Upper lobe of left lung (tissue), 6 donors: Measurements from ENCODE around the gene DLX3. TPM values are rescaled to one million over a fixed set of nuclear protein-coding genes. Genes with fewer than 3 reads are reported as not detected.
A peak's percentile ranks its signal among the peaks of the same experiment; 100 is the strongest.

ENCODE experiments used
- ATAC-seq, 2 donors: fragments of 200-7000 bp; cut with Tn5 transposase; one replicate each; pipeline ENCODE4 v1.9.1; 2022; ENCODE audit warnings: mild to moderate bottlenecking in 2 of 2, moderate library complexity in 2 of 2; ENCODE audit not compliant: low FRiP score in 2 of 2
- DNase-seq, 2 donors: peaks; one replicate each; pipeline ENCODE4 v3.0.0-alpha.2; 2019 to 2020
- H3K27ac ChIP-seq, 4 donors: fragments of 200-600 bp; sonication (generic); one replicate each; pipeline ENCODE4 v1.5.1; 2016 to 2019
- H3K27me3 ChIP-seq, 4 donors: fragments of 200-600 bp; sonication (generic); one replicate each; pipeline ENCODE4 v1.5.1; 2017 to 2019
- H3K36me3 ChIP-seq, 4 donors: fragments of 200-600 bp; sonication (generic); one replicate each; pipeline ENCODE4 v1.5.1; 2016 to 2019
- H3K4me1 ChIP-seq, 4 donors: fragments of 200-600 bp; sonication (generic); one replicate each; pipeline ENCODE4 v1.5.1; 2018 to 2019
- H3K4me3 ChIP-seq, 4 donors: fragments of 200-600 bp; sonication (generic); one replicate each; pipeline ENCODE4 v1.5.1; 2017 to 2019; ENCODE audit warnings: mild to moderate bottlenecking in 2 of 4, moderate library complexity in 1 of 4
- H3K9me3 ChIP-seq, 4 donors: fragments of 200-600 bp; sonication (generic); one replicate each; pipeline ENCODE4 v1.5.1; 2018 to 2019
- EP300 ChIP-seq, 4 donors: sonication (generic); formaldehyde crosslinking; IDR thresholded peaks; one replicate each; pipeline ENCODE4 v1.5.1; 2017; ENCODE audit warnings: antibody characterized with exemption in 4 of 4, control low read depth in 2 of 4
- POLR2A ChIP-seq, 4 donors: fragments of 450-650 bp; IDR thresholded peaks; one replicate each; pipeline ENCODE4 v1.5.1; 2016 to 2017; ENCODE audit warnings: antibody characterized with exemption in 4 of 4, mild to moderate bottlenecking in 2 of 4
- POLR2AphosphoS5 ChIP-seq, 2 donors: sonication (generic); formaldehyde crosslinking; IDR thresholded peaks; one replicate each; pipeline ENCODE4 v1.5.1; 2017; ENCODE audit warnings: antibody characterized with exemption in 2 of 2
- WGBS, 2 donors: methylation state at CpG; one replicate each; pipeline ENCODE4 v1.1.5; 2017 to 2018; 5-methylcytosine and 5-hydroxymethylcytosine counted together
- total RNA-seq, 6 donors: library from RNA; depleted of rRNA in 4 of 6; stranded (reverse); fragments of >200 nt in 4 of 6; gene quantifications; one replicate each; pipeline versions ENCODE4 v1.1.0 to v1.2.1, GENCODE V29; 2016 to 2021
- TF ChIP-seq, protein P1 (sequence below), 6 experiments: fragments of 450-650 bp in 4 of 6; fragments of 200-600 bp in 2 of 6; sonication (generic) in 2 of 6; IDR thresholded peaks; one replicate each; pipeline ENCODE4 v1.5.1; 2016 to 2019; ENCODE audit warnings: antibody characterized with exemption in 6 of 6
- donor health status: DM: no; HTN: no; CAD: no; lungs with moderate emphysema.
- donor health status: DM: no; HTN: yes; CAD: no; lungs with severe emphysema.

The DLX3 gene
- total RNA-seq, 6 donors from 2014 or later, result 0.20 to 0.91 (median 0.54) TPM; not detected in 2

GRCh38 chr17:49996121-49996494 is 1.1 kb upstream of the DLX3 start:
- no peaks in the 10 kb centered on the region for H3K36me3 ChIP-seq
- H3K4me3 ChIP-seq, result no peak overlapping the region
- WGBS, 2 donors, result 48 to 51% methylated on average over 6 to 7 of the region's 7 CpGs
- peaks cover 0 to 51% (median 28%) of the 10 kb centered on the region in 4 donors for H3K27me3 ChIP-seq
- H3K27ac ChIP-seq, result no peak overlapping the region
- TF ChIP-seq EP300 (IDR thresholded peaks at IDR 0.05) (no peak), POLR2AphosphoS5 (IDR thresholded peaks at IDR 0.05) (no peak), POLR2A (IDR thresholded peaks at IDR 0.05) (no peak)
- TF ChIP-seq, protein P1, sequence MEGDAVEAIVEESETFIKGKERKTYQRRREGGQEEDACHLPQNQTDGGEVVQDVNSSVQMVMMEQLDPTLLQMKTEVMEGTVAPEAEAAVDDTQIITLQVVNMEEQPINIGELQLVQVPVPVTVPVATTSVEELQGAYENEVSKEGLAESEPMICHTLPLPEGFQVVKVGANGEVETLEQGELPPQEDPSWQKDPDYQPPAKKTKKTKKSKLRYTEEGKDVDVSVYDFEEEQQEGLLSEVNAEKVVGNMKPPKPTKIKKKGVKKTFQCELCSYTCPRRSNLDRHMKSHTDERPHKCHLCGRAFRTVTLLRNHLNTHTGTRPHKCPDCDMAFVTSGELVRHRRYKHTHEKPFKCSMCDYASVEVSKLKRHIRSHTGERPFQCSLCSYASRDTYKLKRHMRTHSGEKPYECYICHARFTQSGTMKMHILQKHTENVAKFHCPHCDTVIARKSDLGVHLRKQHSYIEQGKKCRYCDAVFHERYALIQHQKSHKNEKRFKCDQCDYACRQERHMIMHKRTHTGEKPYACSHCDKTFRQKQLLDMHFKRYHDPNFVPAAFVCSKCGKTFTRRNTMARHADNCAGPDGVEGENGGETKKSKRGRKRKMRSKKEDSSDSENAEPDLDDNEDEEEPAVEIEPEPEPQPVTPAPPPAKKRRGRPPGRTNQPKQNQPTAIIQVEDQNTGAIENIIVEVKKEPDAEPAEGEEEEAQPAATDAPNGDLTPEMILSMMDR (IDR thresholded peaks at IDR 0.05), result no peak
- ATAC-seq, result no peak
- no peak for DNase-seq
- H3K4me1 ChIP-seq, result peaks cover 33 to 53% (median 38%) of the 10 kb centered on the region in 4 donors
- no peaks in the 10 kb centered on the region for H3K9me3 ChIP-seq

DNA sequence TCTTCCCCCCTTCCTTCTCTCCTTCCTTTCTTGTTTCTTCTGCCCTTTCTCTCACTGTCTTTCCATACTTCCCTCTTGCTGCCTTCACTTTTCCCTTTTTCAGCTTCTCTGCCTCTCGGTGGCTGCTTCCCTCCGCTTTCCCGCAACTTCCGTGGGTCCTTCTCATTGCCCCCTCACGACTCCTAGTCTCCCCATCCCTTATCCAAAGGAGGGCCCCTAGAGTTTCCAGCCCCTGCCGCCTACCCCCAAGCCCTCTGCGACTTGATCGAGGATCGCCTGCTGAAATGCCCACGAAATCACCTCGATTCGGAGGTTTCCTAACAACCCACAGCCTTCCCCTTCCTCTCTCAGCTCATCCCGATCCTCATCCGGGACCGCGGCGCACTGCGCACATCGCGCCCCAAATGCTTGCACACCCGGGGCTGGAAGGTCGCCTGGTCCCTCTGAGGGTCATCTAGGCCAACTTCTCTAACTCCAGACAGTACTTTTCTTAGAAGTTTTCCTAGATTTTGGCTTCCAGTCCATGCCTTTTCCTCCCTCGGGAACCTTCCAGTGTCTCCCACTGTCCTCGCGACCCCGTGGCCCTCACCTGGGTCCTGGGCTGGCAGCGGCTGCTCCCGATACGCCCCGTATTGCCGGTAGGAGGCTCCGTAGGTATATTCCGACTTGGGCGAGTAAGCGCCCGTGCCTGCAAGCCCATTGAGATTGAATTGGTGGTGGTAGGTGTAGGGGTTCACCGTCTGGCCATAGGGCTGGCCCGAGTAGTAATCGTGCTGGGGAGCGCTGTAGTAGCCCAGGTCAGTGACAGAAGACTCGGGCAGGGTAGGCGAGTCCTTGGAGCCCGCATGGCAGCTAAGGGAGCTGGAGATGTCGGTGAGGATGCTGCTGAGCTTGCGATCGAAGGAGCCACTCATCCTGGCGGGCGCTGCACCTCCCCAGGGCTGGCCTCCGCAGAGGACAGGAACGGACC is 654 bp downstream of the DLX3 start:
- peak in 1 of 2 donors; percentile 1 for ATAC-seq

DNA sequence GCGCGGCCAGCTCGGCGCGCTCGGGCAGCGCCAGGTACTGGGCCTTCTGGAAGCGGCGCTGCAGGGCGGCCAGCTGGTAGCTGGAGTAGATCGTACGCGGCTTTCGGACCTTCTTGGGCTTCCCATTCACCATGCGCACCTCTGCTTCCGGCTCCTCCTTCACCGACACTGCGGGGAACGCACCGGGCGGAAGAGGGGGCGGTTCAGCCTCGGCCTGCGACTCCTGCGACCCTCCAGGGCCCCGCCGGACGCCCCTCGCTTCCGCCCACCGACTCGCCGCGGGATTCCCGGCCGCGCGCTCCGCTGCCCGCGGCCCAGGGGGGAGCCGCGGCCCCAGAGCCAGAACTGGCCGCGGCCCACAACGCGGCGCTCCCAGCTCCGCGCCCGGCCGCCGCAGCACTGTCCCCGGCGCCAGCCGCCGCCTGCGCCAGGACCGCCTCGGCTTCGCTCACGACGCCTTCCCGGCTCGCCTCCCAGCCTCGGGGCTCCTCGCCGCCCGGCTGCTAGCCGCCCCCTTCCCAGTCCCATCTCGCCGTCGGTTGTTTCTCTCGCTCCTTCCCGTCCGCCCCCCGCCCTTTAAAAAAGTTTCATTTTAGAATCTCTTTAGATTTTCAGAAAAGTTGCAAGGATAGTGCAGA is 1.5 kb downstream of the DLX3 start:
- H3K27me3 ChIP-seq, result peaks cover 0 to 51% (median 25%) of the 10 kb centered on the region in 4 donors
- H3K4me3 ChIP-seq, result peak overlapping the region in 3 of 4 donors; percentile 47 to 57 (median 52)
- no peaks in the 10 kb centered on the region for H3K9me3 ChIP-seq
- H3K36me3 ChIP-seq, result no peaks in the 10 kb centered on the region
- peaks cover 33 to 53% (median 38%) of the 10 kb centered on the region in 4 donors for H3K4me1 ChIP-seq
- ATAC-seq, result peak in 1 of 2 donors; percentile 54
- H3K27ac ChIP-seq, result no peak overlapping the region
- WGBS, 2 donors, result 1% methylated on average over 19 to 51 of the region's 77 CpGs
- DNase-seq, result peak; percentile 48 to 88
- no peak for TF ChIP-seq EP300 (IDR thresholded peaks at IDR 0.05)
- TF ChIP-seq, protein P1 (IDR thresholded peaks at IDR 0.05), result peak in 1 of 6 experiments; percentile 5
- TF ChIP-seq POLR2A (IDR thresholded peaks at IDR 0.05), result peak in 1 of 4 donors; percentile 19

More for the DNA sequence above, 654 bp downstream of the DLX3 start:
- no peak for TF ChIP-seq POLR2A (IDR thresholded peaks at IDR 0.05)
- no peak for TF ChIP-seq EP300 (IDR thresholded peaks at IDR 0.05)
- TF ChIP-seq POLR2AphosphoS5 (IDR thresholded peaks at IDR 0.05), result no peak
- TF ChIP-seq, protein P1 (IDR thresholded peaks at IDR 0.05), result no peak
- DNase-seq, result peak in 1 of 2 donors; percentile 76
- Histone ChIP-seq H3K27ac (peak overlapping the region in 1 of 4 donors; percentile 18), H3K4me3 (peak overlapping the region in 3 of 4 donors; percentile 47 to 57 (median 52)), H3K27me3 (peaks cover 0 to 51% (median 25%) of the 10 kb centered on the region in 4 donors), H3K9me3 (no peaks in the 10 kb centered on the region), H3K36me3 (no peaks in the 10 kb centered on the region), H3K4me1 (peaks cover 33 to 53% (median 38%) of the 10 kb centered on the region in 4 donors)
- WGBS, 2 donors, result 5 to 6% methylated on average over 28 to 49 of the region's 50 CpGs

DNA sequence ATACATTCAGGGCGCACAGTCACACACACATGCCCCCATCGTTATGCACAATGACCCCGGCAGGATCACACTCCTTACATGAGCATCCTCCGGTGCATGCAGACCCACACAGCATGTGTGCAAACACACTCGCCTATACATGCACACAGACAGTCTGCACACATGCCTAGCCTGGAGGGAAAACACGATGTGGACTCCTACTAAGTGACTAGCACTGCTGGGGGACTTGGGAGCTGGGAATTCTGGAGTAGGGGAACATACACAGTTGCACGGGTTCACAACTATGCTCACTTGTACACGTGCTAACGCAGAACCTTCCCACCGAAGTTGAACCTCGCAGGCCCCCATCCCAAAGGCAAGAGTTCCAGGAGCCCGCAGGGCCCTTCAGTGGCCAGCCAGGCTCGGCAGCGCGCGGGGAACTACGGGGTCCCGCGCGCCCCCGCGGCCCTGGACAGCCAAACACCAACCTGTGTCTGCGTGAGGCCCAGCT is 2.0 kb downstream of the DLX3 start:
- ATAC-seq, result no peak
- Histone ChIP-seq H3K9me3 (no peaks in the 10 kb centered on the region), H3K4me3 (peak overlapping the region in 3 of 4 donors; percentile 47 to 57 (median 52)), H3K36me3 (no peaks in the 10 kb centered on the region), H3K4me1 (peaks cover 31 to 47% (median 39%) of the 10 kb centered on the region in 4 donors), H3K27me3 (peaks cover 0 to 51% (median 25%) of the 10 kb centered on the region in 4 donors), H3K27ac (no peak overlapping the region)
- WGBS, 2 donors, result 20 to 42% methylated on average over 9 to 23 of the region's 23 CpGs
- DNase-seq, result peak in 1 of 2 donors; percentile 86
- TF ChIP-seq POLR2AphosphoS5 (IDR thresholded peaks at IDR 0.05) (no peak), POLR2A (IDR thresholded peaks at IDR 0.05) (no peak), EP300 (IDR thresholded peaks at IDR 0.05) (no peak)
- TF ChIP-seq, protein P1 (IDR thresholded peaks at IDR 0.05), result no peak
